GM08714 (cell line): ENCODE data around the gene TCF4.

Experiments
- H3K4me3 ChIP-seq: fragments of 200-500 bp; sonication (Bioruptor generic); 2 replicates; pipeline ENCODE4 v1.5.1; 2014; ENCODE audit warnings: mild to moderate bottlenecking, low read length, inconsistent platforms
- ZNF274 ChIP-seq: IDR thresholded peaks from 2 replicates; pipeline ENCODE4 v1.6.1; 2012; ENCODE audit warnings: mild to moderate bottlenecking, low read depth, low read length

Gene TCF4

GRCh38 chr18:55588111-55588869 lies at the start of gene TCF4:
TSS of gene TCF4 (minus strand) at chr18:55588192. CDS start at chr18:55587116, 1,076 bp downstream.
- H3K4me3 ChIP-seq = peak within 1 kb of the TSS; percentile 77

DNA sequence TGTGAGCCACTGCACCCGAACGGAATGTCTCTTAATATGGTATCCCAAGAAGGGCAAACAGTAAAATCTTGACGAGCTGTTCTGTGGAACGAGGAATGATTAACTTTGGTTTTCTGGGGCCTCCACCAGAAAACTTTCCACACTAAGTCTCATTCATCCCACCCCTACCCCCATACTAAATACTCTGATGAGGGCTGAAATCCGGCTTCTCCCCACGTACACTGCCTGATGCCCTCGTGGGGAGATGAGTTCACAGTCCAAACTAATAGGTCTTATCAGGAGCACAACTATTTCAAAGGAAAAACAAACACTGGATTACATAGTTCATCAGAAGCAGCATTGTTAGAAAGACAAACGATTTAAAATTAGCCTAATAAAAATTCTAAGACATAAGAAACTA lies 49.2 kb upstream of the TCF4 start:
- TF ChIP-seq ZNF274 = no peak
- no peak overlapping the region for H3K4me3 ChIP-seq

More at GRCh38 chr18:55588111-55588869, at the start of gene TCF4:
- TF ChIP-seq ZNF274 = no peak

- TF ChIP-seq ZNF274 = no peak
- H3K4me3 ChIP-seq = no peak overlapping the region
Measured at GRCh38 chr18:55635439-55635838, 47.4 kb upstream of the TCF4 start.

DNA sequence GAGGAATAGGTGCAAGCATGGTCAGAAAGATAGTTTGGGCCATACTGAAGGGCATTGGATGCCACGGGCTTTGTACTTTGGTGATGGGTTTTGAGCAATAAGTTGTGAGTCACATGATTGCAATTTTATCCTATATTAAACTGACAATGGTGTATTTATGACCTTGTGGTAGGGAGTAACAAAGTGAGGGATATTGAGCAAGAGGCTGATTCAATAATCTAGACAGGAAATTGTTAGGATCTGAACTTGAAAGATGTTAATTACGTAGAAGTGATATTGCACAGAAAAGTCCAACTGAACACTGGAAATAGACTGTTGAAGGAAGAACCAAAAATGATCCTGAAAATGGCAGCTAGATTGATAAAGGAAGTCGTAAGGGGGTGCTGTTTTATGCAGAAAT lies 46.6 kb upstream of the TCF4 start:
- no peak for TF ChIP-seq ZNF274
- no peak overlapping the region for H3K4me3 ChIP-seq

DNA sequence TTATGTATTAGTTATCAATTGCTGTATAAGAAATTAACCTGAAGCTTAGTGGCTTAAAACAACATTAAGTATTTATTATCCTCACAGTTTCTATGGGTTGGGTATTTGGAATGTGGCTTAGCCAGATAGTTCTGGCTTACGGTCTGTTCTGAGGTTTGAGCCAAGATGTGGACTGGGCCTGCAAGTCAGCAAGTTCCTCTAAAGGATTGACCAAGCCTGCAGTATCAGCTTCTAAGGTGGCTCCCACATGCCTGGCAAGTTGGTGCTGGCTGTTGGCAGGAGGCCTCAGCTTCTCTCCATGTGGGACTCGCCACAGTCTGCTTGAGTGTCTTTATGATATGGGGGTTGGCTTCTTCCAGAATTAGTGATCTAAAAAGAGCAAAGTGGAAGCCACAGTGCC lies 45.0 kb upstream of the TCF4 start:
- TF ChIP-seq ZNF274 = no peak

GRCh38 chr18:55629133-55629532 lies 41.1 kb upstream of the TCF4 start:
- TF ChIP-seq ZNF274 = no peak

More for the DNA sequence above, 45.0 kb upstream of the TCF4 start:
- no peak overlapping the region for H3K4me3 ChIP-seq

GRCh38 chr18:55627007-55627406 lies 39.0 kb upstream of the TCF4 start:
- H3K4me3 ChIP-seq = no peak overlapping the region
- TF ChIP-seq ZNF274 = no peak

More at GRCh38 chr18:55629133-55629532, 41.1 kb upstream of the TCF4 start:
- H3K4me3 ChIP-seq = no peak overlapping the region

GRCh38 chr18:55625901-55626300 lies 37.9 kb upstream of the TCF4 start:
- H3K4me3 ChIP-seq = no peak overlapping the region
- TF ChIP-seq ZNF274 = no peak

GRCh38 chr18:55623626-55624025 lies 35.6 kb upstream of the TCF4 start:
- H3K4me3 ChIP-seq = no peak overlapping the region
- TF ChIP-seq ZNF274 = no peak

- H3K4me3 ChIP-seq = no peak overlapping the region
- no peak for TF ChIP-seq ZNF274
Measured at GRCh38 chr18:55610506-55610905, 22.5 kb upstream of the TCF4 start.

GRCh38 chr18:55609160-55609825 lies 21.3 kb upstream of the TCF4 start:
- no peak for TF ChIP-seq ZNF274
- H3K4me3 ChIP-seq = no peak overlapping the region

- TF ChIP-seq ZNF274 = no peak
- H3K4me3 ChIP-seq = no peak overlapping the region
Measured at GRCh38 chr18:55608497-55608896, 20.5 kb upstream of the TCF4 start.

DNA sequence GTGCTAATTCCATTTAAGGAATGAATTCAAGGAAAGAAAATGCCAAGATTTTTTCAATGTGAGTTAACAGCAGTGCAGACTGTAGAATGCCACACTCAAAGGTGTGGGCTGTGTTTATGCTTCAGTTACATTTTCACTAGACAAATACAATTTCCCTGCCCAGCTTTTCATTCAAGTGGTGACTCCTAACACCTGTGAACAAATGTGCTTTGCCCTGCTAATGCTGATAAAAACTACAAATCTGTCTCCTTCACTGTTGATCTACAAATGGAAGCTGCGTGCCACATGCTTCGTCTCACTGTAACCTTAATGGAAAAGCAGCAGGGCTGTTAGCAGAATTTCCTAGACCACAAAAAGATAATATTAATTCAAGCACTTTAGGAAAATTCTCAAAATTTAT lies 19.8 kb upstream of the TCF4 start:
- no peak overlapping the region for H3K4me3 ChIP-seq
- TF ChIP-seq ZNF274 = no peak

GRCh38 chr18:55605733-55606338 lies 17.8 kb upstream of the TCF4 start:
- no peak overlapping the region; the same call in 1 of the 2 replicates for H3K4me3 ChIP-seq
- no peak for TF ChIP-seq ZNF274

DNA sequence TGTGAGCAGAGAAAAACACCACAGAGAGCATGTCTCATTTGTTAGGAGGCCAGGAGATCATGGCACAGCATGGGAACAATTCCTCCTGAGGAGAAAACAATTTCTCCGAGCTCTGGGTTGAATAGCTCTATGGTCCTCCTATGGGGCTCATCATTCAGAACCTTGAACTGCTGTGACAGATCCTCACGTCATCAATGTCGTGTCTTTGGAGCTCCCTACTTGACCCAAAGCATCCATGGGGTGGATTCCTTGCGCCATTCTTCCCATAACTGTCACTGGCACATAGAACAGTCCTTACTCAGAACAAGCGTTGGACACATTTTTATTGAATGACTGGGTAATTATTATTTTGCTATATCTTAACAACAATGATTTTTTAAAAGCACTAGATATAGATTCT lies 15.8 kb upstream of the TCF4 start:
- TF ChIP-seq ZNF274 = no peak
- H3K4me3 ChIP-seq = no peak overlapping the region
